NCI-H1694 (cell line): Measurements from ENCODE around the gene DEGS2.
A peak's percentile ranks its signal among the peaks of the same experiment; 100 is the strongest.
"Not testable (repeated sequence)": the region's sequence is repeated elsewhere in the genome, so short reads cannot be mapped to it uniquely, and the experiment has no call there.

Experiments used
- DNase-seq: peaks from one replicate; lab custom pipeline; 2025; lab: John Stamatoyannopoulos, UW

Gene DEGS2

DNA sequence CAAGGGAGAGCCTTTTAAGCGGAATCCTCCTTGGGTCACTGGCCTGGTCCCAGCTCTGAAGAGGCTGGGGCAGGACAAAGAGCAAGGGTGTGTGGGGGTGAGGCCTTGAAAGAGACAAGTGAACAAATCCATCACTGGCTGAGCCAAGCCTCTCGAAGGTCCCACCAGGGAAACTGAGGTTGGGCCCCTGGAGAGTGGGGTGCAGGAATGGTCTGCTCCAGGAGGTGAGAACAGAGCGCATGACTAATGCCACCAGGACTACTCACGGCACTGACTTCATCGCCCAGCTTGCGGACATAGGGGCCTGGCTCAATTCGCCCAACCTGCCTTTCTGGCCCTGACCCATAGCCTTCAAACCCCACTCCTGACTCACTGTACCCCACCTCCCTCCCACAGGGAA, 19.2 kb upstream of the DEGS2 start:
- DNase-seq: no peak

DNA sequence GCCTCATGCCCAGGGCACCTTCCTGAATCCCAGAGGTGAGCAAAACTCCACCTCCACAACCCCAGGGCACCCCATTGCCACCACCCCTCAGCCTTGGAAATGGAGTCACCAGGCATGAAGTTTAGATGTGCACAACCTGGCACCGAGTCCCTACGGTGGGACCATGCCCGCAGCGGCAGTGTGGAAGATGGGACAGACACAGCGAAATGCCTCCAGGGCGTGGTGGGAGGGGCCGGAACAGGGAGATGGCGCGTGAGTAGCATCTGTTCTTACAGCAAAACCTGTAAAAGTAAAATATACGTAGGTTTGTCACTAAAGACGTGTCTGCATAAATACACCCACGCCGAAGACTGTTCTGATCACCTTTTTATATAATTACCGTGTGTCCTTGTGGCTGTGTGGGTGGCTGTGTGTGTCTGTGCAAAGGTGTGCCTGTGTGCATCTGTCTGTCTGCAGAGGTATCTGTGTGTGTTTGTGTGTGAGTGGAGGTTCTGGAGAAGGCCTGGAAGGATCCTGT, 17.4 kb upstream of the DEGS2 start:
- no peak for DNase-seq

DNA sequence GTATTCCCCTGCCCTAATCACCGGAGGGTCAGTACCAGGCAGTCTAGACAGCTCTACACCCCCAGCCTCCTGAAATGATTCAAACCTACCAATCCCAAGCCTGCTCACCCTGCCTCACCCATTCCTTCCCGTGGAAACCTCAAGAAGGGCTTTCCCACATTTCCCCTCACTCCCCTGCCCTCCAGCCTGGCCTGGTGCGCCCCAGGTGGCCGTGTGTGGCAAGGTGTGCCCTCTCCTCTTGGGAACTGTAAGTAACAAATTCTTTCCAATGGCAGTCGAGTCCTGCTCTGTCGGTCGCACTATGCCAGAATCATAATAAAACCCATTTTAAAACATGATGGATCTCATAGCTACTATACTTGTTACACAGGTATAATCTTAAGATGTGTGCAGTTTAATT, 13.9 kb upstream of the DEGS2 start:
- no peak for DNase-seq

DNA sequence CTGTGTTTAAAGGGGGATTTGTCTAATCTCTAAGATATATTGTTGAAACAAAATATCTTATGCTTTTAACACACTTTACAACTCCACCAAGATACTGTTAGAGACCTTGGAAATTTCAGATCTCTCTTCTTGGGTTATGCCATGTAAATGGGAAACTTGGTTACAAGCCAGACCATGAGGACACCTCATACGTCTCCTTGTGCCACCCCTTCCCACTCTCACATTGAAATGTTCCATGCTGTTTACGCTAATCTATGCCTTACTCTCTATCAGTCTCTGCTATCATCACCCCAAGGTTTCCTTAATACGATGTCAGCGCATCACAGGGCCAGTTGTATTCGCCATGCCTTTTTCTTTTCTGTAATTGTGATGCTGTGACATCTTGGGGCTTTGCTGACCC, 13.4 kb upstream of the DEGS2 start:
- DNase-seq: no peak

DNA sequence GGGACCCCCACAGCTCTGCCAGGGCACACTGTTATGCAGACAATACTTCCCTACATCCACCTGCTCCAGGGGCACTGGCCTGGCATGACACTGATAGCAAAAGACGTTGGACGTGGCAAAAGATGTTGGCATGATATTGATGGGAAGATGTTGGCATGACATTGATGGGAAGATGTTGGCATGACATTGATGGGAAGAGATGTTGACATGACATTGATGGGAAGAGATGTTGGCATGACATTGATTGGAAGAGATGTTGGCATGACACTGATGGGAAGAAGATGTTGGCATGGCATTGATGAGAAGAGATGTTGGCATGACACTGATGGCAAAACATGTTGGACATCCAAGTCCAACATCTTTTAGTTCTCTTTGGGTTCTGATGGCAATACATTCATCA, 11.4 kb upstream of the DEGS2 start:
- DNase-seq: no peak

DNA sequence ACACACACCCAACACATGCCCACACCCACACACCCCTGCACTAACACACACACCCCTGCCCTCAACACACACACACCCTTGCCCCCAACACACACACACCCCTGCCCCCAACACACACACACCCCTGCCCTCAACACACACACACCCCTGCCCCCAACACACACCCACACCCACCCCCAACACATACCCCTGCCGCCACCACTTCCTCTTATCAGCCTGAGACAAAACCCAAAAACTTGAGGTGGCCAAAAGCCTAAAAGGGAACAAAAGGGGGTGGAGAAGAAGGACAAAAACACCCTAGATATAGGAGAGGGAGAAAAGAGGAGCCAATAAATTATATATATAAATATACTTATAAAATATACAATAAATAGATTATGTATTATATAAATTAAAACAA, 9.1 kb upstream of the DEGS2 start:
- DNase-seq: no peak

DNA sequence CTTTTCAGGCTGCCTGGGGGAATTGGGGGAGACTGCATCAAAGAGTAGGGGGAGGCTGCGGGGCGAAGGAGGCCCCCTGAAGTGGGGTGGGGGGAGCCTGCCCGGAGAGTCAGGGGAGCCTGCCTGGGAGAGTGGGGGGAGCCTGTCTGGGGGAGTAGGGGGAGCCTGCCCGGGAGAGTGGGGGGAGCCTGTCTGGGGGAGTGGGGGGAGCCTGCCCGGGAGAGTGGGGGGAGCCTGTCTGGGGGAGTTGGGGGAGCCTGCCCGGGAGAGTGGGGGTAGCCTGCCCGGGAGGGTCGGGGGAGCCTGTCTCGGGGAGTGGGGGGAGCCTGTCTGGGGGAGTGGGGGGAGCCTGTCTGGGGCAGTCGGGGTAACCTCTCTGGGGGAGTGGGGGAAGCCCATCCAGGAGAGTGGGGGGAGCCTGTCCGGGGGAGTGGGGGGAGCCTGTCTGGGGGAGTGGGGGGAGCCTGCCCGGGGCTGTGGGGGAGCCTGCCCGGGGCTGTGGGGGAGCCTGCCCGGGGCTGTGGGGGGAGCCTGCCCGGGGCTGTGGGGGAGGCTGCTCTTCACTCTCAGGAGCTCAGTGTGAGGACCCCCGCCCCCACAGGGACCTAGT, 6.5 kb upstream of the DEGS2 start:
- DNase-seq: no peak

DNA sequence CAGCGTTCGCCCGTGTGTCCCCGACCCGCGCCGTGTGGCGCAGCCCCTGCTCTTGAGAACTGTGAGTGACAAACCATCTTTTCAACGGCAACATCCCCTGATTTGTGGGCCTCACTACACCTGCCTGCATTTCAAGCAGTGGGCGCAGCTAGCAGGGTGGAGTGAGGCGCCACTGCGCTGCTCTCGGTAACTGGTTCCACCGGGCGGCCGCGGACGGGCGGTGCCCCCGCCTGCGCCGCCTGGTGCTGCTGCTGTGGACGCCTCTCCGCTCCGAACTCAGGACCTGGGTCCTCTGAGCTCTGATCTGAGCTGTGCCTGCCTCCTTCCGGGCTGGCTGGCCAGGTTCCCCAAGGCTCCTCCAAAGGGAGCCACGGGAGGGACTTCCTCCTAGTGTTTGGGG, 5.9 kb upstream of the DEGS2 start:
- DNase-seq: no peak

DNA sequence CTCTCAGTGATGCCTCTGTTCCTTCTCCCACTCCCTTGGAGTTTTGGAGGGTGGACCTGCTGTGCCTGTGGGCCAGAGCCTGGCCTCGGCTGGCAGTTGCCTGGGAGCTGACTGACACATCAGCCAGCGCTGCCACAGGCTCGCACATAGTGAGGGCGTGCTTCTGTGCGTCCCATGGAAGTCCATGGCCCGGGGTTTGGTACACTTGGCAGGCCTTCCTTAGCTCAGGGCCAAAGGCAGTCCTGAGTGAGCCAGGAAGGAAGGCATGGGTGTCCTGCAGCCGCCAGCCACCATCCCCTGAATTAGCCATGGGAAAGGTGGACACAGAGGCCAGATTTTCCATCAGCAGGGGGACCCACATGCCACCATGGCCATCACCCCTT, 1.1 kb upstream of the DEGS2 start:
- DNase-seq: no peak

DNA sequence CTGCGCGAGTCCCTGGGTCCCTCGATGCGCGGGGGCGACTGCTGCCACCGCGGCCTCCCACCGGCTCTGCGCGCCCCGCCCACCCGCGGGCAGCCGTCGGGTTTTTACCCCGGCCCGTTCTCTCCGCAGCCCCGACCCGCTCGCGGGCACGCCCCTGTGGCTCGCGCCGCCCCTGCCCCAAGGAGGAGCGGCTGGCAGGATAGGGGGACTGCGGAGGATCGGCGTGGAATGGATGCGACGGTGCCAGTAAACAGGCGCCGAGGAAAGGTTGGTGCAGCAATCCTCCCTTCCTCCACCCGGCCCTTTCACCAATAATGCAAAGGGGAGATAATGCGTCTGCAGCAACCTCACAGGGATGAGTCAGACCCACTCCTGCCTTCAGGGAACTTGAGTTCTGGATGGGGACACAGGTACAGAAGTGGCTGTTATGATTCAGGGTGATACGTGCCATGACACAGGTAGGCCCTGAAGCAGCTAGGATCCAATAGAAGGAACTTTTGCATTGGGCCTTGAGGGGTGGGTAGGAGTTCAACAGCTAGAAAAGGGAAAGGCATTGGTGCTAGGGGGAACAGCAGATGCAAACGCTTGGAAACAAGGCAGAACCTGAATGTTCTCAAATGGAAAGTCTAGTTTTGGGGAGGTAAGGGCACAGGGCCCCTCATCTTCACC, 554 bp upstream of the DEGS2 start:
- DNase-seq: no peak

DNA sequence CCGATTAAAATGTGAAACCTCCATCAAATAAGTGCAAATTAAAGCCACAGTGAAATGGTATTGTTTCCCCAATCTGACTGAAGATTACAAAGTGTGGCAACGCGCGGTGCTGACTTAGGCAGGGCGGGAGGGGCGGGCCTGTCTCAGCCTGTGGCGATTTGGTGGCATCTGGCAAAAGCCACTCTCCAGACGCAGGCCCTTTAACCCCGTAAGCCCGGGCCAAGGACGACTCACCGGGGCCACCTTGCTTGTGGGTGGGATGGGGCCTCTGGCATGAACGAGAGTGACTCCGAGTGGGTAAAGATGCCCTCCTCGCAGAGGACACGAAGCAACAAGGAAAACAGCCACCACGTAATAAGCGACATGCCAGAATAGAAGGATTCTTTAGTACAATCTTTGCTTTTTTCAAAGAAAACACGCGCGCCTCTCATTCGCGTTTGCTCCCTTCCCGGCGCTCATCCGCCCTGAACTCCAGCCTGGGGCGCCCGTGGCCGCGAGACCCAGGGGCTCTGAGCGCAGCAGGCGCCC, 815 bp downstream of the DEGS2 start:
- DNase-seq: no peak

DNA sequence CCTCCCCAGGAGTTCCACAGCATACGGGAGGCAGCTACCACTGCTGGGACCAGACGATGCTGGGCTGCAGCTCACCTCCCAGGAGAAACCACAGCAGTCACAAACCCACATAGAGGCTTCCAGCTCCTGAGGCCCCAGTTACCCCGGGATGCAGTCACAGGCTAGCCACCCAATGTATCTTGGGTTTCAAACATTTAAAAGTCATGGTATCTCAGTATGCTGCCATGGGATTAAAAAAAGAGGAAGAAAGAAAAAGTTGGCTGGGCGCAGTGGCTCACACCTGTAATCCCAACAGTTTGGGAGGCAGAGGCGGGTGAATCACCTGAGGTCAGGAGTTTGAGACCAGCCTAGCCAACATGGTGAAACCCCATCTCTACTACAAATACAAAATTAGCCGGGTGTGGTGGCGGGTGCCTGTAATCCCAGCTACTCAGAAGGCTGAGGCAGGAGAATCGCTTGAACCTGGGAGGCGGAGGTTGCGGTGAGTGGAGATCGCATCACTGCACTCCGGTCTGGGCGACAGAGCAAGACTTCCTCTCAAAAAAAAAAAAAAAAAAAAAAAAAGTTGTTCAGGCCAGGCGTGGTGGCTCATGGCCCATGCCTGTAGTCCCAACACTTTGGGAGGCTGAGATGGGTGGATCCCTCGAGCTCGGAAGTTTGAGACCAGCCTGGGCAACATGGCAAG, 1.8 kb downstream of the DEGS2 start:
- not testable (repeated sequence) for DNase-seq

DNA sequence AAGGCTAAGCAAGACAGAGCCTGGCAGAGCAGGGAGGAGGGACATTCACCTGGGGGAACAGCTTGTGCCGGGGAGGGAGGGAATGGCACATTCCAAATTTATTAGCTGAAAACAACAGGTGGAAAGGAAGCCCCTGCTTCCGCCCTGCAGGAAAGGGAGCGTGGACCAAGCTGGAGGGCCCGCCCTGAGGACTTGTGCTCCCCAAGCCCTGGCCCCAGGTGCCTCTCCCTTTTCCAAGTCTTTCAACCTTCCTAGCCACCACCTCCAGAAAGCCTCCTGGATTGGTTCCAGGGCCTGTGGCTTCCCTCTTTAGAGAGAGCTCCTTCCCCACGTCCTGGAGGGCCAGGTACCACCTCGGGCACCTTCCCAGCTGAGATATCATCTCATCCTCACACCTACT, 2.7 kb downstream of the DEGS2 start:
- no peak for DNase-seq

DNA sequence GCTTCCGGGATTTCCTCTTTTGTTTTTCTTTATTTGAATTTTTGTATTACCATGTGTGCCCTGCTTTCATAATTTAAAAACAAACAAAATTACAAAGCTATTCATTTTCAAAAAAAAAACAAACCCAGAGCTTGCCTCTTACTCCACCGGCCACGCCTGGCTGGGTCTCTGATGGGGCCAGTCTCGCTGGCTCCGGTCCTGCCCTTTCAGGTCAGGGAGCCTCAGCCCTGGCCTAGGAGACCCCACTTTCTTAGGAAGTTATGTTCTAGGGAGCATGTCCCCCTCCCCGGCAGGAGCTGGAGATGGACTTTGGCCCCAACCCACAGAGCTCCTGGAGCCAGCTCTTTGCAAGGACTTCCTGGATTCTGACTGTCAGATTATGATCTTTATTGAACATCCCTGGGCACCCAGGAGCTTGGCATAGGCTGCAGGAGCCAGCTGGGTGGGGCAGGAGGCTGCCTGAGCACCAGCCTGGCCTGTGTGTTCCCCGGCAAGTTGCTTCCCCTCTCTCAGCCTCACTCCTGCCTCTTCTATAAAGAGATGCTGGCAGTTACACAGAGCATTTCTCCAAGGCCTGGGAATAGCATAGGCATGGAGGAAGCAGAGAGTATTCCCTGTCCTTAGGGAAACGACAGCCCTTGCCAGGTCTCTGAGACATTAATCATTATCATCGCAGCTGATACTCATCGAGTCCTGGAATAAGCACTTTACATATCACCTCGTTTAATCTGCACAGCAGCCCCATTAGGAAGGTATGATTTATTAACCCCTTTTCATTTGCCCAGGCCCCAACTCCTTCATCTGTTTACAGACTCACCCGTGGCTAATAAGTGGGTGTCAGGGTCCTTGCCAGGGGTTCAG, 3.5 kb downstream of the DEGS2 start:
- no peak for DNase-seq

DNA sequence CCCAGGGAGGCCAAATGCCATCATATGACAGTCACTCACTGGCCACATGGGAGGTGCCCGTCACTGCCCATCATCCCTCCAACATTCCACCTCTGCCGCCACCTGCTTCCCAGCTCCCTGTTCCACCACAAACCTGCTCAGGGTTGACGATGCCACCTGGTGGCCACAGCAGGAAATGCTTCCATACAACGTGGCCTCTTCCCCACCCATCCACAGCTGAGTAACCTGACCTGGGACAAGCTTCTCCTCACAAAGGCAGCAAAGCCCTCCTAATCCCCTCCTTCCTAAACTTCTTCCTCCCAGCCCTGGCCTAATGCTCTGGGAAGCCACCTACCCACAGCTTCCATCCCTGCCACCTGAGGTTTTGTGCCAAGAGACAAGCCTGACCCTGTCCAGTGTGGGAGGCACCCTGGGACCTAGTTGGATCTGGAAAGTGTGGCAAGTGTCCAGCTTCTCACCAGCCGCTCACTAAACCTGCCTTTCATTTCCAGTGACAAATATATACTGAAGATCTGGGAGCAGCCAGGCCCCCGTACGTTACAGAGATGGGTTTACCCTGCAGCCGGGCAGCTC, 4.3 kb downstream of the DEGS2 start:
- peak; percentile 64 for DNase-seq

DNA sequence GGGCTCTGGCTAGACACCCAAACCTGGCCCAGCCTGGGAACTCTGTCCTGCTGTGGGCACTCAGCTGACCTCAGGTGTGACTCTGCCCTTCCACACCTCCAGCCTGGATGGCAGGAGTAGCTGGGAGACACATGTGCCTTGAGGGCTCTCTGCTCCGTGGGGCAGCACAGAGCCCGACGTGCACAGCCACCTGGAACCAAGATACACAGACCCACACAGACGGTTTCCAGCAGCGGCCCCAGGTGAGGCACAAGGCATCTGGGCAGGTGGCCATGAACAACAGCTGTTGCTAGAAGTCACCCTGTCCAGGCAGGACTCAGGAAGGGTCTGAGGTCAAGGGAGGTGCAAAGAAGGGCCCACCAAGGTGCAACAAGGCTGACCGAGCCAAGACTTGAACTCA, 5.9 kb downstream of the DEGS2 start:
- DNase-seq: no peak

DNA sequence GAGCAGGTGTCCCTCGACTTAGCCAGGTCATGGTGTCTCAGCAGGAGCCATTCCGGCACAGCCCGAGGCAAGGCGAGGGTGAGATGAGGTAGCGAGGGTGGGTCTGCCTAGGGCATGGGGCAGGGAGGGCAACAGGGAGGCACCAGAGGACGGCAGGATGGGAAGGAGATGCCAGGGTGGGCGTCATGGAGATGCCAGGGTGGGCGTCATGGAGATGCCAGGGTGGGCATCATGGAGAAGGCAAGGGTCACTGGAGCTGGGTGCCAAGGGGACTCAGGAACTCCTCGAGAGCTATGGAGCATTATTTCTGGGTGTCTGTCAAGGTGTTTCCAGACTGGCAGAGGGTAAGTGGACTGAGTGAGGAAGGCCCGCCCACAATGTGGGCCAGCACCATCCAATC, 7.4 kb downstream of the DEGS2 start:
- DNase-seq: no peak

DNA sequence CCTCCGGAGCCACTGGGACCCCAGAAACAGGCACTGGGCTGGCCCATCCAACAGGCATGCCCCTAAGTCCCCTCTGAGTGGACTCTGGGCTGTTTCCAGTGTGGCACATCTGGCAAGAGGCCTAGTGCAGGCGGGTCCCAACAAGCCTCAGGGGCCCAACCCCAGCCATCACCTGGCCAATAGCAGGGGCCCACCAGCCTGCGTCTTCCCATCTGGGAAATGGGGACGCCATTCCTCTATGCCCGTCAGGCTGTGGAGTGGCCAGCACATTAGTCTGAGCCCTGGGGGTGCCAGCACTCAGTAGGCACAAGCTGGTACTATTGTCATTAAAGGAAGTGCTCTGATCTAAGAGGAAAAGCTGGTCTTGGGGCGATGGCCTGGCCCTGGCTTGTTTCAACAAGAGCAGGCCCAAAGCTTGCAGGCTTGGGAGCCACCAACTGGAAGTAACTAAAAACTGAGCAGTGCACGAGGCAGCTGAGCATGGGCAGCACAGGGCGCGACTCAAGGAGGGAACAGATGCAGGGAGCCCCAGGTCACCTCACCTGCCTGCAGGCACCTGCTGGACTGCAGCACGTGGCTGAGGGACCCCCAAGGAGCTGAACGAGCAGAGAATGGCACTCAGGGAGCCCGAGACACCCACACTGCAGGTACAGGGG, 8.4 kb downstream of the DEGS2 start:
- DNase-seq: no peak

DNA sequence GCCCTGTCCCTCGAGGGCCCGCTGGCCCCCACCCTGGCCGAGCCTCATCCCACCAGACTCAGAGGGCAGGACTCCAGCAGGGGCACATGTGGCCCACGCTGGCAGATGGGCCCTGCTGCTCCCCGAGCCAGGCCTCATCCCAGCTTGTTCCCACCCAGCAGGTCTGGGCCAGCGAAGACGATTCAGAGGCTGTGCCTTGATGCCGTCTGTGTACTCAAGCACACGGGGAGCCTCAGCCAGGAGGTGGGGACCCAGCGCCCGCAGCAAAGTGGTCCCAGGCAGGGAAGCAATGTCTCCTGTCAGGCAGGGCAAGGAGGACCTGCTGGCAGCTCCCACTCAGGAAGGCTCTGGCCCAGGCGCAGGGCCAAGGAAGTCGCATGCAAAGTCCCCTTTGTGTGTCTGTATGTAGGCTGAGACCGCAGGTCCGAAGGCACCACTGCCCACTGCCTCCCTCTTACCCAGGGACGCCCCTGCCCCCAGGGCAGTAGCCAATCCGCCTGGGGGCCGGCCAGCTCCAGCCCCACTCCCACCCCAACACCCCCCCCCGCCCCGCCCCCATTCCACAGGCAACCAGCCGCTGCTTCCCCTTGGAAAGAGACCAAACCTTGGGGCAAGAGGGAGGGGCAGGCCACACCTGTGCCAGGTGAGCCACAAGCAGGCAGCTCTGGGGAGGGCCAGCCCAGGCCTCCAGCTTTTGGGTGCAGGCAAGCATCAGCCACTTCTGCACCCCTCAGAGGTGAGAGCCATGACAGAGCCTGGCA, 9.4 kb downstream of the DEGS2 start:
- peak; percentile 49 for DNase-seq
